HepG2 (cell line): Measurements from ENCODE around the gene AAMP.

Source experiments
- ASH2L ChIP-seq: fragments of 300-600, 200-600 bp; sonication (generic); IDR thresholded peaks from 2 replicates; pipeline ENCODE4 v1.7.0; 2017; ENCODE audit warnings: low read depth, mild to moderate bottlenecking, moderate library complexity, mixed read lengths, low read length; ENCODE audit not compliant: insufficient read length
- CC2D1A ChIP-seq: sonication (generic); formaldehyde crosslinking; IDR thresholded peaks from 2 replicates; pipeline ENCODE4 v1.8.1; 2023; ENCODE audit warnings: mild to moderate bottlenecking, missing genetic modification reagents
- CTCF ChIP-seq: sonication (generic); formaldehyde crosslinking; IDR thresholded peaks from 2 replicates; pipeline ENCODE4 v1.5.0; 2020; ENCODE audit warnings: mild to moderate bottlenecking, missing genetic modification reagents, moderate library complexity
- GTF2F1 ChIP-seq: fragments of 150-350 bp; IDR thresholded peaks from 2 replicates; pipeline ENCODE4 v1.6.1; 2014; ENCODE audit warnings: low read length
- HNRNPH1 ChIP-seq: fragments of 200-400 bp; formaldehyde crosslinking; optimal IDR thresholded peaks from 2 replicates; pipeline ENCODE3; 2017; ENCODE audit warnings: mild to moderate bottlenecking, low read depth, low read length
- HNRNPK ChIP-seq: fragments of 200-400 bp; formaldehyde crosslinking; IDR thresholded peaks from 2 replicates; pipeline ENCODE4 v1.6.1; 2018; ENCODE audit warnings: low read length, low read depth, moderate library complexity, mild to moderate bottlenecking; ENCODE audit not compliant: poor library complexity, severe bottlenecking
- NFYB ChIP-seq: sonication (generic); formaldehyde crosslinking; IDR thresholded peaks from 2 replicates; pipeline ENCODE4 v1.4.0; 2020; ENCODE audit warnings: missing genetic modification reagents
- NONO ChIP-seq, 2 experiments: fragments of 450-650 bp in 1 of 2; sonication (generic) in 1 of 2; formaldehyde crosslinking in 1 of 2; IDR thresholded peaks in 1 of 2; conservative IDR thresholded peaks in 1 of 2; 2 replicates each; pipeline versions ENCODE4 v1.6.1 to v1.8.0; 2017 to 2022; ENCODE audit warnings: mild to moderate bottlenecking in 1 of 2, missing genetic modification reagents in 1 of 2, moderate library complexity in 1 of 2
- STAT6 ChIP-seq: sonication (generic); formaldehyde crosslinking; IDR thresholded peaks from 2 replicates; pipeline ENCODE4 v1.4.0; 2020; ENCODE audit warnings: missing genetic modification reagents, mild to moderate bottlenecking, borderline replicate concordance
- TCF12 ChIP-seq, 2 experiments: fragments of 450-650 bp in 1 of 2; sonication (generic) in 1 of 2; formaldehyde crosslinking in 1 of 2; IDR thresholded peaks; 2 replicates each; pipeline versions ENCODE4 v1.6.1 to v1.8.0; 2017 to 2022; ENCODE audit warnings: antibody characterized with exemption in 1 of 2, mild to moderate bottlenecking in 1 of 2, missing genetic modification reagents in 1 of 2, moderate library complexity in 1 of 2
- TCF7L2 ChIP-seq: IDR thresholded peaks from 2 replicates; pipeline ENCODE4 v1.6.1; 2011; ENCODE audit warnings: mild to moderate bottlenecking, low read depth, low read length, moderate library complexity
- ZNF18 ChIP-seq: sonication (generic); formaldehyde crosslinking; IDR thresholded peaks from 2 replicates; pipeline ENCODE4 v1.8.0; 2022; ENCODE audit warnings: mild to moderate bottlenecking, missing genetic modification reagents; ENCODE audit not compliant: insufficient replicate concordance
- ZNF274 ChIP-seq: sonication (generic); formaldehyde crosslinking; IDR thresholded peaks from 2 replicates; pipeline ENCODE4 v1.5.1; 2020; ENCODE audit warnings: mild to moderate bottlenecking, missing genetic modification reagents
- ZNF614 ChIP-seq: IDR thresholded peaks from 2 replicates; pipeline ENCODE4 v1.6.1; 2018; ENCODE audit warnings: missing biosample characterization, missing genetic modification reagents, inconsistent platforms, borderline replicate concordance

GRCh38 chr2:218221000-218221399 is 48.9 kb downstream of the AAMP start:
- TF ChIP-seq STAT6 (CRISPR knock-in tag) (no peak), NFYB (CRISPR knock-in tag) (no peak), HNRNPK (no peak), GTF2F1 (no peak), CC2D1A (no peak), ZNF18 (CRISPR knock-in tag) (no peak), CTCF (no peak), TCF12 (IDR thresholded peaks at IDR 0.05) (no peak), TCF12 (CRISPR knock-in tag; IDR thresholded peaks at IDR 0.05) (no peak), ZNF614 (CRISPR knock-in tag) (no peak), TCF7L2 (no peak), ASH2L (no peak), NONO (IDR thresholded peaks at IDR 0.05) (no peak), NONO (CRISPR knock-in tag; conservative IDR thresholded peaks at IDR 0.05) (no peak), ZNF274 (CRISPR knock-in tag) (no peak), HNRNPH1 (no peak)
